OCI-LY7 (cell line): Measurements from ENCODE around the gene UGT1A3.

ENCODE experiments used
- EZH2phosphoT487 ChIP-seq: fragments of 200-600 bp; sonication (generic); IDR thresholded peaks from 2 replicates; pipeline ENCODE4 v1.6.1; 2018; ENCODE audit warnings: low read depth, borderline replicate concordance, mild to moderate bottlenecking, mixed run types, antibody characterized with exemption, low read length, moderate library complexity, mixed read lengths
- TF ChIP-seq, protein P1 (sequence below): fragments of 200-600 bp; sonication (generic); conservative IDR thresholded peaks from 2 replicates; pipeline ENCODE4 v1.5.1; 2014; ENCODE audit warnings: mild to moderate bottlenecking, antibody characterized with exemption, low read length, moderate library complexity, mixed read lengths

DNA sequence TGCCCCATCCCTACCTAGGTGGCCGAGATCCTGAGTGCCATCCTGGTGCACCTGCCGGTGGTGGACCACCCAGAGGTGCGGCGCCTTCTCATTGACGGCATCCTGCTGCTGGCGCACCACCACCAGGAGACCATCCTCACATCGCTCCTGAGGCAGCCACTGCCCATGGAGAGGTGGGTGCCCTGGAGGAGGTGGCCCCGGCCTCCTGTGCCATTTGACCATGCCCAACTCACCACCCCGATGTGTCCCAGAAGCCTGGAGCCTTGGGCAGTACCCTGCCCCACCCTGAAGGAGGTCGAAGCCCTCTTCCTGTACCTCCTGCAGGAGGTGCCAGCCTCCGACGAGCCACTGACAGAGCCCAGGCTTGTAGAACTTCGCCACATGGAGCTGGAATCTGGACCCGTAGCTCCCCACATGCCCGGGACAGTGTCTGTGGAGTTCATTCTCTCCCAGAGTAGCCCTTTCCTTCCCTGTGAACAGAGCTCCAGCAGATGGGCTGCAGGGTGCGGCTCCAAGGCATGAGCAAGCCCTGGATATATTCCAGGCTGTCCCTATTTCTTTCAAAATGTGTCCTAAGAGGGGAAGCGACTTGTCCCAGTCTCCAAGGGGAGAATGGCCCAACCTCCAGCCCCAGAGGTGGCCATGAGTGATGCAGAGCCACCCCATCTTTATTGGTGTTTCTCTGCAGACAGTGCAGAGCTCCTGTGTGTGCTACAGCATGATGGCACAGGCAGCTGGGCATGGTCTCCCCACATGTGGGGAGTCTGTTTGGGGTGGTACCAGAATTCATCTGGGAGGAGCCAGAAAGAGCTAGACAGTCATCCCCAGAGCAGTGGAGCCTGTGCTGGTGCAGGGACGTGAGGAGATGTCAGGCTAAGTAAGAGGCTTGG is 91.3 kb downstream of the UGT1A3 start:
- TF ChIP-seq, protein P1, sequence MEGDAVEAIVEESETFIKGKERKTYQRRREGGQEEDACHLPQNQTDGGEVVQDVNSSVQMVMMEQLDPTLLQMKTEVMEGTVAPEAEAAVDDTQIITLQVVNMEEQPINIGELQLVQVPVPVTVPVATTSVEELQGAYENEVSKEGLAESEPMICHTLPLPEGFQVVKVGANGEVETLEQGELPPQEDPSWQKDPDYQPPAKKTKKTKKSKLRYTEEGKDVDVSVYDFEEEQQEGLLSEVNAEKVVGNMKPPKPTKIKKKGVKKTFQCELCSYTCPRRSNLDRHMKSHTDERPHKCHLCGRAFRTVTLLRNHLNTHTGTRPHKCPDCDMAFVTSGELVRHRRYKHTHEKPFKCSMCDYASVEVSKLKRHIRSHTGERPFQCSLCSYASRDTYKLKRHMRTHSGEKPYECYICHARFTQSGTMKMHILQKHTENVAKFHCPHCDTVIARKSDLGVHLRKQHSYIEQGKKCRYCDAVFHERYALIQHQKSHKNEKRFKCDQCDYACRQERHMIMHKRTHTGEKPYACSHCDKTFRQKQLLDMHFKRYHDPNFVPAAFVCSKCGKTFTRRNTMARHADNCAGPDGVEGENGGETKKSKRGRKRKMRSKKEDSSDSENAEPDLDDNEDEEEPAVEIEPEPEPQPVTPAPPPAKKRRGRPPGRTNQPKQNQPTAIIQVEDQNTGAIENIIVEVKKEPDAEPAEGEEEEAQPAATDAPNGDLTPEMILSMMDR = no peak
- TF ChIP-seq EZH2phosphoT487 = no peak
